ENCODE measurements around the gene TSPY3.
"Not testable (repeated sequence)": the region's sequence is repeated elsewhere in the genome, so short reads cannot be mapped to it uniquely, and the experiment has no call there.

The TSPY3 gene, protein sequence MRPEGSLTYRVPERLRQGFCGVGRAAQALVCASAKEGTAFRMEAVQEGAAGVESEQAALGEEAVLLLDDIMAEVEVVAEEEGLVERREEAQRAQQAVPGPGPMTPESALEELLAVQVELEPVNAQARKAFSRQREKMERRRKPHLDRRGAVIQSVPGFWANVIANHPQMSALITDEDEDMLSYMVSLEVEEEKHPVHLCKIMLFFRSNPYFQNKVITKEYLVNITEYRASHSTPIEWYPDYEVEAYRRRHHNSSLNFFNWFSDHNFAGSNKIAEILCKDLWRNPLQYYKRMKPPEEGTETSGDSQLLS

DNA sequence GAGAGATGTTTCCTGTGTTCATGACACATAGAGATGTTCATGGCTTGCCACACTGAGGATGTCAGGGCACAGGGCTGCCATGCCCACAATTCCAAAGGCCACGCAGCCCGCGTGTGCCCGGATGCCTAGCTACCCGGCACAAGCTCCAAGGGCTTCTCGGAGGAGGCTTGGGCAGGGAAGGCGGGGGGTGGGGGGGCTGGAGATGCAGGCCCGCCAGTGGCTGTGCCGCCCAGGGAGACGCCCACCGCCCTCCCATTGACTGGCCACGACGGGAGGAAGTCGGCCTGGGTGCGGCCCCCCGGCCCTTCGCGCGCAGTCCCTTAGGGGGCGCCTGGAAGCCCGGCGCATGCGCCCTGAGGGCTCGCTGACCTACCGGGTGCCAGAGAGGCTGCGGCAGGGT lies at the start of gene TSPY3:
Gene TSPY3 (plus strand): TSS at position 301 of the 400 bp plus-strand sequence. CDS start 46 bp downstream, at position 347.
- not testable (repeated sequence) for DNase-seq

DNA sequence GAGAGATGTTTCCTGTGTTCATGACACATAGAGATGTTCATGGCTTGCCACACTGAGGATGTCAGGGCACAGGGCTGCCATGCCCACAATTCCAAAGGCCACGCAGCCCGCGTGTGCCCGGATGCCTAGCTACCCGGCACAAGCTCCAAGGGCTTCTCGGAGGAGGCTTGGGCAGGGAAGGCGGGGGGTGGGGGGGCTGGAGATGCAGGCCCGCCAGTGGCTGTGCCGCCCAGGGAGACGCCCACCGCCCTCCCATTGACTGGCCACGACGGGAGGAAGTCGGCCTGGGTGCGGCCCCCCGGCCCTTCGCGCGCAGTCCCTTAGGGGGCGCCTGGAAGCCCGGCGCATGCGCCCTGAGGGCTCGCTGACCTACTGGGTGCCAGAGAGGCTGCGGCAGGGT lies 40.7 kb upstream of the TSPY3 start, which contains the start of gene TSPY8:
Gene TSPY8 (plus strand): TSS at position 301 of the 400 bp plus-strand sequence. CDS start 46 bp downstream, at position 347.
- not testable (repeated sequence) for DNase-seq

DNA sequence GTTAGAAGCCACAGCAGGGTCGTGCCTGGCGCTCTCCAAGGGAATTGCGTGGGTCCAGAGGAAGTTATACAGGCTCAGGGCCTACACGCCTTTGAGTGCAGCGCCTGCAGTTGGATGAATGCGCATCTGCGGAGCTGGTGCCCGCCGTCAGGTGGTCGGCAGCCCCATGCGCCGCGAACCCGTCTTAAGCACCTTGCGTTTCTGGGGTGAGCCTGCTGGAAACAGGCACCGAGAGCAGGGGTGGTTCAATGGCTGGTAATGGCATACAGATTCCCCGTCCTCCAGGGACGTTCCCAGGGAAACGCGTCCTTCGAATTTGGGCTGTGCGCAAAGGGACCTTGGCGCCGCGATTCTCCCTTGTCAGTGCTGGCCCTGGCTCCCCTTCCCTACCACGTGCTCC lies 1.7 kb upstream of the TSPY3 start:
- DNase-seq: not testable (repeated sequence)
